Measurements from ENCODE around the gene EPB41L4A.

- TF ChIP-seq EP300 (IDR thresholded peaks at IDR 0.05) (no peak), CTCF (IDR thresholded peaks at IDR 0.05) (no peak)
These were observed 100.7 kb downstream of the EPB41L4A start for GRCh38 chr5:112318346-112318745.
